ENCODE results near the gene PLIN5.

DNA sequence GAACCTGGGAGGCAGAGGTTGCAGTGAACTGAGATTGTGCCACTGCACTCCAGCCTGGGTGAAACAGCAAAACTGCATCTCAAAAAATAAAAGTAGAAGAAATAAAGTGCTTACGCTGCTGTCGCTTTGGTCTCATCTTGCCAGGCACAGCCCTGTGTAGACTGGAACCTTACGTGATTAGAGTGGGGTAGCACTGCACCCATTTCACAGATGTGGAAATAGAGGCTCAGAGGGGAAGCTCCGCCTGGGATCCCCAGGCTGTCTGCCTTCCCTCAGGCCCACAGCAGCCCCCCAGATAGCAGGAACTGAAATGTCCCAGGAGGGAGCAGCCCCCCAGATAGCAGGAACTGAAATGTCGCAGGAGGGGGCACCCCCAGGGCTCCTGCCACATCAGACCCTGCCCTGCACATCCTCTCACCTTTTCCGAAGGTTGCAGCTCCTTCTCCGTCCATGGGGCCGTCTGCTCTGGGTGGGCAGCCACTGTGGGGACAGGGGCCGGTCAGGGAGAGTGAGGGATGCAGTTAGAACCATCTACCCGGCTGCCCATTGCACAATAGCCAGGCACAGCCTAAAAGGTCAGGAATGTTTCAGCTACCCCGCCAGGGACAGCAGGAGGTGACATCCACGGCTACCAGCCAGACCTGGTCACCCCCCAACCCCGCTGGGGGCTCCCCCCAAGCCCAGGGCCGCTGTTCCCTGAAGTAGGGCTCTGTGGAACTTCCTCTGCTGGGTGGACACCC, 18.7 kb downstream of the PLIN5 start:
- TF ChIP-seq, protein P1, sequence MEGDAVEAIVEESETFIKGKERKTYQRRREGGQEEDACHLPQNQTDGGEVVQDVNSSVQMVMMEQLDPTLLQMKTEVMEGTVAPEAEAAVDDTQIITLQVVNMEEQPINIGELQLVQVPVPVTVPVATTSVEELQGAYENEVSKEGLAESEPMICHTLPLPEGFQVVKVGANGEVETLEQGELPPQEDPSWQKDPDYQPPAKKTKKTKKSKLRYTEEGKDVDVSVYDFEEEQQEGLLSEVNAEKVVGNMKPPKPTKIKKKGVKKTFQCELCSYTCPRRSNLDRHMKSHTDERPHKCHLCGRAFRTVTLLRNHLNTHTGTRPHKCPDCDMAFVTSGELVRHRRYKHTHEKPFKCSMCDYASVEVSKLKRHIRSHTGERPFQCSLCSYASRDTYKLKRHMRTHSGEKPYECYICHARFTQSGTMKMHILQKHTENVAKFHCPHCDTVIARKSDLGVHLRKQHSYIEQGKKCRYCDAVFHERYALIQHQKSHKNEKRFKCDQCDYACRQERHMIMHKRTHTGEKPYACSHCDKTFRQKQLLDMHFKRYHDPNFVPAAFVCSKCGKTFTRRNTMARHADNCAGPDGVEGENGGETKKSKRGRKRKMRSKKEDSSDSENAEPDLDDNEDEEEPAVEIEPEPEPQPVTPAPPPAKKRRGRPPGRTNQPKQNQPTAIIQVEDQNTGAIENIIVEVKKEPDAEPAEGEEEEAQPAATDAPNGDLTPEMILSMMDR (IDR thresholded peaks at IDR 0.05; ENCODE audit: poor library complexity), result no peak
- TF ChIP-seq EZH2 (IDR thresholded peaks at IDR 0.05; ENCODE audit: borderline replicate concordance) (no peak), EZH2phosphoT487 (IDR thresholded peaks at IDR 0.05; ENCODE audit: low read depth, severe bottlenecking, unreplicated experiment) (no peak)
